ENCODE data around the gene PZP. TPM values are rescaled to one million over a fixed set of nuclear protein-coding genes. Genes with fewer than 3 reads are reported as not detected.

Gene PZP
- total RNA-seq, 1 experiment from 2014 or later: not detected

DNA sequence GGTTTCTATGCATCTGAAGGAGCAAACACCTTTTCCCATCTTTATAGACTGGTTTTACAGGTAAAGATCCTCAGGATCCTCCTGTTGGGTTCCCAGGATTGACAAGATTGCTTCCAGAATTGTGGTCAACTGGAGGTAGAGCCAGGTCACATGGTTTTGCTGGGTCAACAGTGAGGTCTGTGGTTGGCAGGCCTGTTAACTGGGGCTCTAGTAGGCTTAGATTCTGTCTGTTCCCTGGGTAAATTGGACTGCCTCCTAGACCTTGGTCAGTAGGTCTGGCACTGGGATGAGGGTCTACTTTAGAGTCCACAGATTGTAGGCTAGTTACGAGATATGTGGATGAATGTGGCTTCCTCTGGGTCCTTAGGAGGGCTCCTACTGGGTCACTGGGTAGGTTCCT, 3.5 kb upstream of the PZP start:
- Histone ChIP-seq H3K9ac (ENCODE audit: extremely low read depth, insufficient read length, low read length) (no peak overlapping the region), H4K20me1 (ENCODE audit: control insufficient read depth, insufficient read depth, insufficient read length) (no peaks in the 10 kb centered on the region), H3K14ac (ENCODE audit: insufficient read depth, low read length) (no peak overlapping the region), H2BK12ac (ENCODE audit: insufficient read length, low read depth, low read length) (no peak overlapping the region), H4K91ac (ENCODE audit: insufficient read length, low read depth, low read length) (no peak overlapping the region), H3K23me2 (ENCODE audit: insufficient read length, low read depth, low read length, poor library complexity, severe bottlenecking) (no peaks in the 10 kb centered on the region), H4K8ac (replicated peaks; ENCODE audit: insufficient read length, low read depth, low read length) (no peak overlapping the region), H3K4me1 (ENCODE audit: insufficient read depth, low read length) (no peaks in the 10 kb centered on the region), H2BK5ac (ENCODE audit: insufficient read length, low read length) (no peak overlapping the region), H3K56ac (ENCODE audit: insufficient read length, low read depth, low read length) (no peak overlapping the region), H3K4ac (ENCODE audit: low read depth, low read length) (no peak overlapping the region), H3K18ac (ENCODE audit: insufficient read length, low read depth, low read length) (no peak overlapping the region), H3K4me2 (ENCODE audit: insufficient read depth, insufficient read length, low read length) (no peak overlapping the region), H3K27me3 (ENCODE audit: insufficient read depth, low read length) (no peaks in the 10 kb centered on the region), H2AK5ac (ENCODE audit: insufficient read length, low read length) (no peak overlapping the region), H3K23ac (ENCODE audit: insufficient read length, low read depth, low read length) (no peak overlapping the region), H3K27ac (ENCODE audit: insufficient read length, low read depth, low read length) (no peak overlapping the region), H4K5ac (ENCODE audit: insufficient read length, low read depth, low read length) (no peak overlapping the region), H3T11ph (ENCODE audit: low read length) (no peak overlapping the region), H2BK20ac (ENCODE audit: low read depth, low read length, poor library complexity, severe bottlenecking) (no peak overlapping the region), H2BK15ac (ENCODE audit: low read depth, low read length) (no peak overlapping the region), H3K79me2 (ENCODE audit: insufficient read depth, low read length) (no peaks in the 10 kb centered on the region), H2BK120ac (ENCODE audit: low read depth, low read length, poor library complexity, severe bottlenecking) (no peak overlapping the region), H3K9me3 (ENCODE audit: control insufficient read depth, low read depth, low read length) (no peaks in the 10 kb centered on the region), H3K79me1 (ENCODE audit: insufficient read depth, low read depth, low read length, poor library complexity, severe bottlenecking) (no peaks in the 10 kb centered on the region), H2AFZ (ENCODE audit: low read length) (no peak overlapping the region)
- WGBS (ENCODE audit: extremely low coverage, insufficient read length, low lambda C conversion rate): no CpG with 5 or more reads among the region's 1 CpG
- no peak for TF ChIP-seq CTCF (conservative IDR thresholded peaks at IDR 0.05)
- DNase-seq: no peak
- Mint-ChIP-seq H3K4me1 (no peaks in the 10 kb centered on the region), H3K27ac (no peak overlapping the region), H3K27me3 (ENCODE audit: low read depth) (peaks cover 1% of the 10 kb centered on the region; the same call in 1 of the 2 replicates), H3K4me3 (no peak overlapping the region), H3K36me3 (ENCODE audit: insufficient read depth in 1 of 3, low read depth in 3 of 3) (no peaks in the 10 kb centered on the region; a peak in 1 of 7 replicates), H3K9me3 (no peaks in the 10 kb centered on the region)

Measured in H9 (cell line).